ENCODE data around the gene MTARC2.

DNA sequence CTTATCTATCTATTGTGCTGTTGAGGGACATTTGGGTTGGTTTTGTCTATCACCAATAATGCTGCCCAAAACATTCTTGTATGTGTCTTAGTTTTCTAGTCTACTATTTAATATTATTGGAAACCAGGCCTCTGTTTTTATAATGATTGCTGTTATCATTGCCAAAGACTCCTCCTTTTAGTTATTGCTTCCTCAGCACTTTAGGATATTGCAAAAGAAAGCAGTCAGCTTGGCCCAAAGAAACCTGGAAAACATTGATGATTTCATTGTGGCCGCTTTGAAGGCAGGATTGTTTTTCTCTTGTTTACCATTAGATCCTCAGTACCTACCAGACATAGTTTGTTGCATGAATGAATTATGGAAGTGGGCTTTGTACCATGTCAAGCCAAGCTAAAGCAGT is 20.6 kb upstream of the MTARC2 start:
- no peak for TF ChIP-seq CTCF (IDR thresholded peaks at IDR 0.05)
- TF ChIP-seq POLR2A (IDR thresholded peaks at IDR 0.05): no peak
